Anterior cingulate cortex (tissue), 58 donors: Measurements from ENCODE around the gene SCRN1.

ENCODE experiments used
- DNase-seq, 58 donors: peaks; one replicate each; lab custom pipeline; 2025; lab: John Stamatoyannopoulos, UW

SCRN1 gene, protein sequence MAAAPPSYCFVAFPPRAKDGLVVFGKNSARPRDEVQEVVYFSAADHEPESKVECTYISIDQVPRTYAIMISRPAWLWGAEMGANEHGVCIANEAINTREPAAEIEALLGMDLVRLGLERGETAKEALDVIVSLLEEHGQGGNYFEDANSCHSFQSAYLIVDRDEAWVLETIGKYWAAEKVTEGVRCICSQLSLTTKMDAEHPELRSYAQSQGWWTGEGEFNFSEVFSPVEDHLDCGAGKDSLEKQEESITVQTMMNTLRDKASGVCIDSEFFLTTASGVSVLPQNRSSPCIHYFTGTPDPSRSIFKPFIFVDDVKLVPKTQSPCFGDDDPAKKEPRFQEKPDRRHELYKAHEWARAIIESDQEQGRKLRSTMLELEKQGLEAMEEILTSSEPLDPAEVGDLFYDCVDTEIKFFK

DNA sequence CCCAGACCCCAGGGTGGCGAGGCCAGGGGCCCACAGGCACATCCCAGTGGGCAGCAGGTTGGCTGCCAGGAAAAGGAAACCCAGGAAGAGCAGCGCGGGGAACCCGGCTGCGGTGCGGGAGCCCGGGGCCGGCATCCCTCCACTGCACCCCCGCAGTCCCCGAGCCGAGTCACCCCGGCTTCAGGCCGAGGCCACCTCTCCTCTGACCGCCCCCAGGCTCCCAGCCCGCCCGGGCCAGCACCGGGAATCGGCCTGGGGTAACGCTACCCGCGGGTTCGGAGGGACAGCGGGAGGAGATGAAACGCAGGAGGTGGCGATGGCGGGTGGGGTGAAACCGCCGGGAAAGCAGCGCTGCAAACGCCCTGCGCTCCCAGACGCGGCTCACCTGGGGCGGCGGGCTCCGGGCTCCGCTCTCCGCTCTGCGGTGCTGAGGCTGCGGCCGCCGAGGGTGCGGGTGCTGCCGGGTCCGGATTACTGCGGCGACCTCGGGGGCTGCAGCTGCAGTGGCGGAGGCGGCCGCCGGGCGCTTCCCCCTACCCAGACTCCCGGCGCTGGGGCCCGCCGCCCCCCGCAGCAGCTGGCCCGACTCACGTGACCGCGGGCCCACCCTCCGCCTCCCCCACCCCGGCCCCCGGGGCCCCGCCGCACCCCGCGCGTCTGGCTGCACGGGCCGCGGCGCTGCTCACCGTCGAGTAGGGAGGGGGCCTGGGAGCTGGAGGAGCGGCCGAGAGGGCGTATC, at the start of gene SCRN1:
Gene SCRN1, minus strand, starts transcription at position 545 of the 739 bp plus-strand sequence. CDS start 20,734 bp downstream, outside the sequence.
- peak in 49 of 58 donors; percentile 31 to 74 (median 58) for DNase-seq

DNA sequence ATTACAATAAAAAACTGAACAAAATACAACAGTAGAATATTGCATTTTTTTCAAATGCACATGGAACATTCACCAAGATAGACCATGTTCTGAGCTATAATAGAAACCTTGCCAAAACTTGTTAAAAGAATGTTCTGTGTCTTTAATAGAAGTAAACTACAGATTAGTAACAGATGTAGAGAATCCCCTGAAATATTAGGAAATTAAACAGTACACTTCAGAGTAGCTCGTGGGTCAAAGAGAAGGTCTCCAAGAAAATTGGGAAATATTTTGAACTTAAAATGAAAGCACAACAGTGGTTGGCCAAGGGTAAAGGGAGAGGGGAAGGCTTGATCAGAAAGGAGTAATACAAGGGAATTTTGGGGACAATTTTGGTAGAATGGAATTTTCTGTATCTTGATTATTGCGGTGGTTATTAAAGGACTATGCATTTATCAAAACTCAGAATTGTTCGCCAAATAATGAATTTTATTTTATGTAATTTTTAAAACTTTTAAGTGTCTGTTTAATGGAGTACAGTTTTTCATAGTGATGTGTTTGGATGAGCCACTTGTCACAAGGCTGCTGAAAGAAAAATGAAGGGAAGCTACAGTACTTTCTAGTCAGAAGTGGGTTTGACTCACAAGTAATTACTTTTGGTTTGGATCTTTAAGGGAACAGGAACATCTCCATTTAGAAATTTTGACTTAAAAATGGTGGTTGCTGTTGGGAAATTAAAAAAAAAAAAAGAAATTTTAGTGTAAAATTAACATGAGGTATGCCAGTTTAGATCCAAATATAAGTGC, 48.8 kb upstream of the SCRN1 start:
- no peak for DNase-seq

DNA sequence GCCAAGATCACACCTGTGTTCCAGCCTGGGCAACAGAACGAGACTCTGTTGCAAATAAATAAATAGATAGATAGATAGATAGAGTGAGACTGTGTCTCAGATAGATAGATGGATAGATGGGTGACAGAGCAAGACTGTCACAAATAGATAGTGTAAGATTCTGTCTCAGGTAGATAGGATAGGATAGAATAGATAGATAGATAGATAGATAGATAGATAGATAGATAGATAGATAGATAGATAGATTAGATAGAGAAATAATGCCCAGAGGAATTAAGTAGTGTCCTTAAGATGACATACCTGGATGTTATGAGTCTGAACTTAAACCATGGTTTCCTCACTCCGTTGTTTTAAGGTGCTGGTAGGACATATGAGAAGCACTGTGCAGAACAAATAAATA, 46.6 kb upstream of the SCRN1 start:
- DNase-seq, result no peak

DNA sequence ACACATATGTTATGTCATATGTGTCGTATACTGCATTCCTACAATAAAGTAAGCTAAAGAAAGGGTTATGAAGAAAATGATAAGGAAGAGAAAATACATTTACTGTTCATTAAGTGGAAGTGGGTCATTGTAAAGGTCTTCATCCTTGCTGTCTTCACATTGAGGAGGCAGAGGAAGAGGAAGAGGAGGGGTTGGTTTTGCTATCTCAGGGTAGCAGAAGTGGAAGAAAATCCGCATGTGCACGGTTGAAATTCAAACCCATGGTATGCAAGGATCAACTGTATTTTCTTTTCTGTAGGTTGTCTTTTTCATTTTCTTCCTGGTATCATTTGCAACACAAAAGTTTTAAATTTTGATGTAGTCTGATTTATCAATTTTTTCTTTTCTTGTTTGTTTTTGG, 44.9 kb upstream of the SCRN1 start:
- no peak for DNase-seq

DNA sequence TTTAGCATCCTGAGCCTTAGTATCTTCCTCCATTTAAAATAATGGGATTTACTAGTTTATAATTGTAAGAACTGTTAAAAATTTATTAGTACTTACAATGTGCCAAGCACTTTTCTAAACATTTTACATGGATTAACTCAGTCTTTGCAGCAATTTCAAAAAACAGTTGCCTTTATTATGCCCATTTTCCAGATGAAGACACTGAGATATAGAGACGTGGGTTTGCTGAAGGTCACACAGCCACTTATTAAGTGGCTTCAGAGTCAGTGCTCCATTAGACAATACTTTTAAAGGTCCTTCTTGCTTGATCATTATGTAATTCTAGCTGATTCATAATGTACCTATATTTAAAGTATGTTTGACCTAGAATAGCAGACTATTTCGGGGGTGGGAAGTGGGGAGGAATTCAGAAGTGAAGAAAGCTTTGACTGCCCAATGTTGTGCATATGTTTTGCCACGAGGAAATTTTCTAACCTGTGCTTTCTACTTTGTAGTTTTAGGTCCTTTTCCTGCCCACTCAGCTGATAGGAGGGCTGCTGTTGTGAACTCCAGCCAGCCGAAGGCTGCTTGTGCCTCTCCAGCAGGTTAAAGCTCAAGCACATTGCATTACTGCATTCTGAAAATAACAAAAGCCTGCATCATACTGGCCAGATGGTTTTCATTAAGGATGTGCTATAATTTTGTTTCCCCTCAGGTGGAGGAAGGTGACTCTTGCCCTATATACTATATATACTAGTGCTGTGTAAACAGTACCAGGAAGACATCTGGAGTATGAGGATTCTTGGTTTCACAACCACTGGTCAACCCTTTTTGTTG, 42.9 kb upstream of the SCRN1 start:
- peak in 1 of 58 donors; percentile 2 for DNase-seq

DNA sequence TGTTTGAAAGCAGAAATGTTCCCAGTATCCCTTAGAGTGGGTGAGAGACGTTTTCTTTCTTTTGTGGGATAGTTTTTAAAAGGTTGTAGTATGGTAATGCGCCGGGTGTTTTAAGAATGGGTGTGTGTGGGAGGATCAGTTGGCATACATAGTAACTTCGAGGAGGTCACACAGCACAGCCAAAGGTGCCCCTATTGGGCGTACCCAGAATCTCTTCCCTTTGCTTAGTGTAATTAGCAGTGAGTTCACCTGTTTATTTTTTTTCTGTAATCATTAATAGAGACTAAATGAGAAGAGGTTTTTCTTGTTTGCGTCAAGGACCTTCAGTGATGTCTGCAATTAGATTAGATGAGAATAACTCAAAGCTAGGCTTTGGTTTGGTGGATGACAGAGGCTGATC, 40.1 kb upstream of the SCRN1 start:
- no peak for DNase-seq

DNA sequence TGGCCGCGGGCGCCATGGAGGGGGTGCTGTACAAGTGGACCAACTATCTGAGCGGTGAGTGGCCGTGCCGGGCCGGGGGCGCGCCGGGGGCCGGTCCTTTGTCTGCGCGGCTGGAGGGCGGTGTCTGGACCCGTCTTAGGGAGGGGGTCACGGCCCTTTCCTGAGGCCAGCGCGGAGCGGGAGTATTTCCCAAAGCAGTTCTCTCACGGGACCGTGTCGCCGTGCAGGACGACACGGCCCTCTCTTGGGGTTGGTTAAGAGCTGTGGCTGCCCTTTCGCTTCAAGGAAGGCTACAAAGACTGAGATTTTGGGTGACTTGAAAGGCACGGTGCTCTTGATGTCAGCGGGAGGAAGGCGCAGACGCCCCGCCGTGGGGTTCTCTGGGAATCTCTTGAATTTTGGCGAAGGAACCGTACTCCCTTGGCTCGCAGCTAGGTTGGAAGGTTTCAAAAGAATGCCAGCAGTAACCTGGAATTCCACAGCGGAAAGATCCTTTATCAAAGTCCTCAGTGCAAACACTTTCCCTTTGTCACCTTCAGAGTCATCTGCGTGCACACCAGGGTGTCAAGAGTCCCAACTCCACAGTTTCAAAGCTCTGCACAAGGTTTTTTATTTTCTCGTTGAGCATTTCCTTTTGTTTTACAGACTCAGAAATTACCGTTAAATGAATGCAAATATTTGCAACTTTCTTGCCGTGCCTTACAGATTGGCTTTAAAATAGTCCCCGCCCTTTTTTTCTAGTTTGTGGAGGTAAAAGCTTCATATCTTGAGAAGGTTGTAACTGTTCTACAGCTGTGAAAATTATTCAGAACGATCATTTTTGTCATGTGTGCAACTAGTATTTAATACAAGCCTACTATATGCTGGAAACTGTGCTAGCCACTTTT, 39.4 kb upstream of the SCRN1 start:
- DNase-seq, result peak in 45 of 58 donors; percentile 3 to 76 (median 48)

DNA sequence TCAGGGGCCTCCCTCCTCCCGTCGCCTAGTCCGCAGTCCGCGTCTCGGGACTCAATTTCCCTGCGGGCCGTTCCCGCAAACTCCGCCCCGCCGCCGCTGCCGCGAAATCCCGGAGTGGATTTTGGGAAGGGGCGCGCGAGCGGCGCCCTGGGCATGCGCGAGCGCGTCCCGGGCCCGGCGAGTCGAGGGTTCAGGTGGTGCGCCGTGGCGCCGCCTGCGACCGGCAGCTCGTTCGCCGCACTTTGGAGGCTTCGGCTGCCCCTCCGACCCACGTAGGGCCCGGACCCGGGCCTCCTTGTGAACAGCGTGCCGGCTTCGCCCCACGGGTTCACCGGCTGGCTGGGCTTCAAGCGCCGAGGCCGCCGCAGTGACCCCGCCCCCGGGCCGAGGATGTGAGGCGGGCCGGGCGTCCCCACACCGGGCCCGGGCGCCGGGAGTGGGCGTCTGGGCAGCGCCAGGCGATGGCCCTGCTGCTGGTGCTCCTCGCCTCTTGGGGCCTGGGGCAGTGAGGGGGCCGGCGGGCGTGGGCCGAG, 38.7 kb upstream of the SCRN1 start, which contains the start of gene PLEKHA8:
Gene PLEKHA8, plus strand, starts transcription at position 197 of the 533 bp plus-strand sequence. CDS start 351 bp downstream, outside the sequence.
- peak; percentile 35 to 92 (median 86) for DNase-seq

DNA sequence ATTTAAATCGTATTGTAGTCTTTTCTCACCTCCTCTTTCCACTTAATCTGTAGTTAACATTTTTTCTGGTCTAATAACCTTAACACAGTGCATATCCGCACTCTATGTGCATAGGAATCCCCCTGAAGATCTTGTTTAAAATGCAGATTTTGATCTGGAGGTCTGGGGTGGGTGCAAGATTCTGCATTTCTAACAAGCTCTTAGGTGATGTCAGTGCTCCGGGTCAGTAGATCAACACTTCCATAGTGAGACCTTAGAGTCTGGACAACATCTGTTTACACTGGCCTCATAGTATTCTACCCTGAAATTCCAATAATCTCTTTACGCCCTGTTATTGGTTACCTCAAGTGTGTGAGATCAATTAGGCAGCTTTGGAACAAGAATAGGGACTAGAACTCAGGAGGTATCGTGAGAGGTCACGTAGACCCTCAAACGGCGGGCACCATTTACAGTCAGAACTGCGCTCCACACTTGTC, 38.2 kb upstream of the SCRN1 start:
- no peak for DNase-seq

DNA sequence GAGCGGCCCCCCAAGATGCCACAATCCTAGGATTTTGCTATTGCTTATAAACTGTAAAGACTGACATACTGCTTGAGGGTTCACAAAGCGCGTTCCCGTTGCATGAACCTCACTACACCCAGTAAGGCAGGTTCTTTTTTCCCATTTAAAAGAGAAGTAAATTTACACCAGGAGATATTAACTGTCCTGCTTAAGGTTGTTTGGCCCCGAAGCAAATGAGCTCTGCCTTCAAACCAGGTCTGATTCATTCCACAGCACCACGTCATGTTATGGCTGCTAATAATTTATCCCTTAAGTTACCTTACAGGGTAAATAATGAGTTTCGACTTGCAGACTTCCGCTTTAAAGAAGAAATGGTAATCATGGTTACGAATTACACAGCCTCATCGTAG, 37.5 kb upstream of the SCRN1 start:
- DNase-seq, result peak in 1 of 58 donors; percentile 53

DNA sequence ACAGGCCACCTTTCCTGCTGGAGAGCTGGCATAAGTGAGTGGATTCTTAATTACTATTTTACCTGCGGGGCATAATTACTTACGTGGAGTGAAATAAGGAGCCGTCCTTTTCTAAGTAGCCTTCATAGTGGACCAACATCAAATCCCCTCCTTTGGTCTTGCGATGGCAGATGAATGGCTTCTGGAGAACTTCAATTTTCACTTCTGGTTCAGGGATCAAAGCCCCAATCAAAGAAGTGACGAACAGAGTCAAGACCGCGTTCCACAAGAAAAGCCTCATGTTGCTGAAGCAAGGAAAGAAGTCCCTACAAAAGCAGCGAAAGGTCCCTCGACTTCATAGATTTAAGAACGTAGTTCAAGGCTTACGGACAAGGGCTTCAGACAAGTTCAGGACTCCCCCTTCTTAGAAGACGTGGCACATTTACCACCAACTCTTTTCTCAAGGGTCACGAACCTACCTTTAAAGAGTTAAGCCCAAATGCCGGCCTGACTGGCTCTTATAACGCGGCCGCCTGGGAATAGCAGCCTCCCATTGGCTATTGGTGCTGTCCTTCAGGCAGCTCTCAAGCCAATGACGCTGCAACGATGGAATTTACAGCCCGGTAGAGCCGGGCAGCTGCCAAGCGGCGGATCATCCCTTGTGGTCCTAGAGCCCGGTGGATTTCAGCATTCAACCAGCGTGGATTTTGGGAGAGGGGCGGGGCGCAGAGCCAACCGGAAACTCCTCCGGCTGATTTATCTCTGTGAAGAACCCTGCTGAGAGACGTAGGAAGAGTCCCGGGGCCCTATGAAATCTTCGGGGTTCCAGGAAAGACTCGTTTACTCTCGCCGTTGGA, 36.8 kb upstream of the SCRN1 start, which contains the start of gene FKBP14:
Gene FKBP14, minus strand, starts transcription at position 474 of the 836 bp plus-strand sequence. Its CDS starts 194 bp downstream, at position 280.
- DNase-seq, result peak; percentile 46 to 99 (median 95)

DNA sequence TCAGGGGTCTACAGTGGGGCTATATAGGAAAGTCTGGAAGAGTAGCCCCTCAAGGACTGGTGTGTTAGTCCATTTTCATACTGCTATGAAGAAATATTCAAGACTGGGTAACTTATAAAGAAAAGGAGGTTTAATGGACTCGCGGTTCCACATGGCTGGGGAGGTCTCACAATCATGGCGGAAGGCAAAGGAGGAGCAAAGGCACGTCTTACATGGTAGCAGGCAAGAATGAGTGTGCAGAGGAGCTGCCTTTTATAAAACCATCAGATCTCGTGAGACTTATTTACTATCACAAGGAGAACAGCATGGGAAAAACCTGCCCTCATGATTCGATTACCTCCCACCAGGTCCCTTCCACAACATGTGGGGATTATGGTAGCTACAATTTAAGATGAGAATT, 33.9 kb upstream of the SCRN1 start:
- DNase-seq, result no peak

DNA sequence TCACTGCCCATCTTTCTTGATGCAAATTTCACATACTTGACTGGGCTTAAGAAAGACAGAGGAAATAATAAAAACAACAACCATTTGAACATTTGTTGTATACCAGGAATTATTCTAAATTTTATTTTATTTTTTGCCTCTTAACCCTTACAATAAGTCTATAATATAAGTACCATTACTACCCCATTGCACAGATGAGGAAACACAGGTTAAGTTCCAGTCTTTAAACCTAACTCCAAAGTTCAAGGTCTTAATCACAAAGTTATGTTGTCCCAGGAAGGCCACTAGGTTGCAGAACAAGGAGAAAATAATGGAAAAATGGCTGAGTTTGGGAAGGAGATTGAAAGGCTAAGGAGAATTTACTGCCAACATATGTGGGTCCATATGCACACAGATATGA, 33.4 kb upstream of the SCRN1 start:
- DNase-seq, result no peak

DNA sequence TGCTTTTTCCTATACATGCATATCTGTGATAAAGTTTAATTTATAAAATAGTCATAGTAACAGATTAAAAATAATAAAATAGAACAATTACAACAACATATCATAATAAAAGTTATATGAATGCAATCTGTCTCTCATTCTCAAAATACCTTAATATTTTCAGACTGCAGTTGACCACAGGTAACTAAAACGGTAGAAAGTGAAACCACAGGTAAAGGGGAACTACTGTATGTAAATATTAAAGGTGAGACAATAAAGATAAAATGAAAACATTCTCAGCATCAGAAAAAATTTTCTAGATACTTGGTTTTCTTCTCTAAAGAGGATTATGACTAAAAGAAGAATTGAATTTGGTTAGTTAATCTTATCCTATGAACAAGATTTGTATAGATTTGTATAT, 30.9 kb upstream of the SCRN1 start:
- DNase-seq, result no peak

DNA sequence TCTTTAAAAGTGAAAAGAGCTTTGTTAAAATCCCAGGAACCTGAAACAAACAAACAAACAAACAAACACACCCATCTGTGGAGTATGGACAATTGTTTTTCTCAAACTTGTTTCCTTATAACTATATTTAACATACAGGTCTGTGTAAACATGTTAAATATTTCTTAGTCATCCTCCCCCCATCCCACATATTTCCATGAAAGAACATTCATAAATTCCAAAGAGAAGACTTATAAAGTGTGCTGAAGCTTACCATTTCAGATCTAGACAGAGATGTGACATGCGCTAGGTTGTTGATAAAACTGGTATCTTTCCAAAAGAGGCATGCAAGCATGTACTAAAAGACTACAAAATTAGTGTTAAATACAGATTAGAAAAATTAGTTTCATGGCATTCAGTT, 30.4 kb upstream of the SCRN1 start:
- no peak for DNase-seq

DNA sequence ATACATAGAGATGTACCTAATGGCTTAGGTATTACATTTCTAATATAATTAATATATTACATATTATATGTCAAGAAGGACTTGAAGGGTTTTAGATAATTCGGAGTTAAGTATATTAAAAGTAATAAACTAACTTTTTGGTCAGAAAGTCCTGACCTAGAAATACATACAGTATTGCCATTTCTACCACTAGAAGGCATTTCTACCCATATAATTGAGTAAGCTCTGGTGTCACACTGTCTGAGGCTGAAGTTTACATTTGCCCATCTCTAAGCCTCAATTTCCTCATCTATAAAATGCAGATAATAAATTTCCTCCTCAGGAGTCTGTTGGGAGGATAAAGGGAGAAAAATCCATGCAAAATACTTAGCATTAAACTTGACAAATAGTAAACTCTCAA, 29.8 kb upstream of the SCRN1 start:
- DNase-seq, result no peak

DNA sequence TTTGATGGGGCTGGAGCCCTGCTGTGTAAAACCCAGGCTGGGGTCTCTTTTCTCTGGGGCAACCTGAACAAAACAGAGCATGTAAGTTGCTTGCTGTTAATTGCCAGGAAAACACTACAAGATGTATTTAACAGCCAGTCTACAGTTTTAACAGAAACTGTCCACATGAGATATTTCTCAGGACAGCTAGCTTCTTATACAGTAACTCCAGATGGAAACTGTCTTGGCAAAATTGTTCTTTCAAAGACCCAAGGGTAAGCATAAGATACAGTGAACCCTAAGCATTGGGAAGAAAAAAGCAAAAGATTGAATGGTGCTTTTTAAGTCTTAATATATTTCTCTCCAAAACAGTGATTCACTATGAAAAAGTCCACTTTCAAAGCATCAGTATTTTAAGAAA, 28.9 kb upstream of the SCRN1 start:
- no peak for DNase-seq
